ENCODE data around the gene FARS2.

FARS2 gene

DNA sequence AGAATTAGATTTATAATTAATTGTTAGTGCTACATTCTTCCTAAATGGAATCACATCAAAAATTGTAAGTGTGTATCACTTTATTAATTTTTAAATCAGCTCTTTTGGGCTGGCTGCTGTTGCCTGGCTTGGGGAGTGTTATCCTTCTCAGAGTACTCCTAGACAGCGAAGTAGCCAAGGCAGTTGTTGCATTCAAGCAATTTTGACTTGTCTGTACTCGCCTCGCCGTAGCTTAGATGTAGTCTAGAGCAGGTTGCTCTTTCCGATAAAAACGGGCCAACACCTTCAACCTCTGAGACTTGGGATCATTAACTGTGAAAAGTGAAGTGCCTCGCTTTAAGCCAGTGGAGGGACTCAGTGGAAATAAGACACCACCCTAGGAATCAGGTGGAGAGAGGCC, 151.3 kb downstream of the FARS2 start:
- DNase-seq (ENCODE audit: low read depth, low spot score), result no peak
- in situ Hi-C loops (cut with HindIII; ENCODE audit: low sequenced_read_pairs), result no loop called here
- no peak overlapping the region for H3K4me3 ChIP-seq (ENCODE audit: low read depth, low read length)
- TF ChIP-seq, protein P1, sequence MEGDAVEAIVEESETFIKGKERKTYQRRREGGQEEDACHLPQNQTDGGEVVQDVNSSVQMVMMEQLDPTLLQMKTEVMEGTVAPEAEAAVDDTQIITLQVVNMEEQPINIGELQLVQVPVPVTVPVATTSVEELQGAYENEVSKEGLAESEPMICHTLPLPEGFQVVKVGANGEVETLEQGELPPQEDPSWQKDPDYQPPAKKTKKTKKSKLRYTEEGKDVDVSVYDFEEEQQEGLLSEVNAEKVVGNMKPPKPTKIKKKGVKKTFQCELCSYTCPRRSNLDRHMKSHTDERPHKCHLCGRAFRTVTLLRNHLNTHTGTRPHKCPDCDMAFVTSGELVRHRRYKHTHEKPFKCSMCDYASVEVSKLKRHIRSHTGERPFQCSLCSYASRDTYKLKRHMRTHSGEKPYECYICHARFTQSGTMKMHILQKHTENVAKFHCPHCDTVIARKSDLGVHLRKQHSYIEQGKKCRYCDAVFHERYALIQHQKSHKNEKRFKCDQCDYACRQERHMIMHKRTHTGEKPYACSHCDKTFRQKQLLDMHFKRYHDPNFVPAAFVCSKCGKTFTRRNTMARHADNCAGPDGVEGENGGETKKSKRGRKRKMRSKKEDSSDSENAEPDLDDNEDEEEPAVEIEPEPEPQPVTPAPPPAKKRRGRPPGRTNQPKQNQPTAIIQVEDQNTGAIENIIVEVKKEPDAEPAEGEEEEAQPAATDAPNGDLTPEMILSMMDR (IDR thresholded peaks at IDR 0.05; ENCODE audit: low read depth, low read length), result no peak

DNA sequence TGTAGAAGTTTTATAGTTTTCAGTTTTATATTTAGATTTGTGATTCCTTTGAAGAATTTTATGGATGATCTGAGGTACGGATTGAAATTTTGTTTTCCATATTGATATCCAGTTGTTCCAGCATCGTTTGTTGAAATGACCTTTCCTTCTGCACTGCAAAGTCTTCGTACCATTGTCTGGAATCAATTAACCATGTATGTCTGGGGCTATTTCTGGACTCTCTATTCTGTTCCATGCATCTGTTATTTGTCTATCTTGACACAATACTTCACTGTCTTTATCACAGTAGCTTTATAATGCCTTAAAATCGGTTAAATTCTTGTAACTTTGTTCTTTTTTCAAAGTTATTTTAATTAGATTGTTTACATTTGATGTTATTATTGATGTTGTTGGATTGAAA, 154.9 kb downstream of the FARS2 start:
- in situ Hi-C loops (cut with HindIII; ENCODE audit: low sequenced_read_pairs), result no loop called here
- no peak overlapping the region for H3K4me3 ChIP-seq (ENCODE audit: low read depth, low read length)
- TF ChIP-seq, protein P1 (IDR thresholded peaks at IDR 0.05; ENCODE audit: low read depth, low read length), result no peak
- DNase-seq (ENCODE audit: low read depth, low spot score), result no peak

DNA sequence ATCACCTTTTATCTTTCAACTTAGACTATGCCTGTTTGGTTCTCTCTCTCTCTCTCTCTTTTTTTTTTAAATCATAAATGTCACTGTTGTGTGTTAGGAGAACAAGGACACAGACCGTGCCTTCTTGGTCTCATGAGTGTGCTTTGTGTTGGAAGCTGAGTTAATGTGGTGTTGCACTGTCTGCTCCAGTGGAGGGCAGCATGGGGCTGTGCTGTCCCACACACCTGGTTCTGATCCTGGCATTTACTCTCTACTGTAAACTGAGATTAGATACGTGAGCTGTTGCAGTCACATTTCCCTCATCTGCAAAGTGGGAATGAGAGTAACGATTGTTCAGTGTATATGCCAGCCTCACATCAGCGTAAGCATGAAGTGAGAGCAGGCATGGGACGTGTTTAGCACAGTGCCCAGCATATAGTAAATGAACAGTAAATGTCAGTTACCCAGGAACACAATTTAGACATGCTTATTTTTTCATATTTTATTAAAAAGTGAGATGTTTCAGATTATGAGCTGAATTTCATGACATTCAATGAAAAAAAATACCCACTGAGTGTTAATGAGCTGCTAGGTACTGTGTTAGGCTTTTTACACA, 161.1 kb downstream of the FARS2 start:
- TF ChIP-seq, protein P1 (IDR thresholded peaks at IDR 0.05; ENCODE audit: low read depth, low read length), result peak; percentile 78
- H3K4me3 ChIP-seq (ENCODE audit: low read depth, low read length), result no peak overlapping the region
- DNase-seq (ENCODE audit: low read depth, low spot score), result peak; percentile 59
- in situ Hi-C loops (cut with HindIII; ENCODE audit: low sequenced_read_pairs), result no loop called here

DNA sequence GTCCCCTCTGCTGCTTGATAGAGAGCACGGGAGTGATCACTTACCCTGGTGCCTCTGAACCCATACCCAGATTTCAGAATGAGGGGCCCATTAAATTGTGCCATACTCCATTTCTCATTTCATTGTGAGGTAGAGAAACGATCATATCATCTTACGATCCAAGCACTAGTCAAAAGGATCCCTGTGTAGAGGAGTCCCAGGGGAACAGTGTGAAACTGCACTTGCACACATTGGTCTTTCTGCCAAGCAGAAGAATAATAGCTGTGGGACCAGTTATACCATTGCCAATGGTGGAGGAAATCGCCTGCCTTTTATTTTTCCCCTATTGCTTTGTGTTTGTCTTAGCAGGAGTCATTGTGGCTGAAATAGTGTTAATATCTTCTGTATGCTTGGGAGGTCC, 161.9 kb downstream of the FARS2 start:
- in situ Hi-C loops (cut with HindIII; ENCODE audit: low sequenced_read_pairs), result no loop called here
- no peak overlapping the region for H3K4me3 ChIP-seq (ENCODE audit: low read depth, low read length)
- TF ChIP-seq, protein P1 (IDR thresholded peaks at IDR 0.05; ENCODE audit: low read depth, low read length), result no peak
- DNase-seq (ENCODE audit: low read depth, low spot score), result no peak

DNA sequence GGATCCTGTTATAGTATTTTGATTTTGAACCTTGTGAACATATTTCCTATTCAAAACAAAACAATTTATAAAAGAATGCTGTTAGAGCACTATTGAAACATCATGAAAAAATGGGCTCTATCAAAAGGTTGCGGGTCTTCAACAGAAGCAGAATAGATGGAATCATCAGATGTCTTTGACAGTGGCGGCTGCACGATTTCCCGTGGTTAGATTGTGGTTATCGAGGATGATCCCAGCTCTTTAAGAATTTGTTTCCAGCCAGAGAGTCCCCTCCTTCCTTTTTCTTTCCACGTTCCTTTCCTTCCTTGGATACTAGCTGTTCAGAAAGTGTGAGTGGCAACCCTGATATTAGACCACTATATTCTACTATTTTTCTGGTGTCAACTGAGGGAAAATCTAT, 163.4 kb downstream of the FARS2 start:
- H3K4me3 ChIP-seq (ENCODE audit: low read depth, low read length), result no peak overlapping the region
- DNase-seq (ENCODE audit: low read depth, low spot score), result no peak
- TF ChIP-seq, protein P1 (IDR thresholded peaks at IDR 0.05; ENCODE audit: low read depth, low read length), result no peak
- in situ Hi-C loops (cut with HindIII; ENCODE audit: low sequenced_read_pairs), result no loop called here

DNA sequence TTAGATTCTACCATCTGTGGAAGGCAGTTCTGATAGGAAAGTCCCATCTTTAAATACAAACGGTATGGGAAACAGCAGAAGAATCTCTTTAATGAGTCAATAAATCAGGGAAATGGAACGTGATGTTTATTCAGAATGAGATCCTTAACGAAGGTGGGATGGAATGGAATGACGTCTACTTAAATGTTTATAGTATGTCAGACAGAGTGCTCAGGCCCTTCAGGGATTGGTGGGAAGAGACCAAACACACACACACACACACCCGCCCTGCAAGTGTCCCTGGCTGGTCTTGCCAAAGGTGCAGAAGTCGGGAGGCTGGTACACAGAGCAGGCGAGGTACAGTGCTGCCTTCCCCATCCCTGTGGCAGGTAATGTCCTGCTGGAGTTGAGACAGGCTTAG, 164.0 kb downstream of the FARS2 start:
- no peak for DNase-seq (ENCODE audit: low read depth, low spot score)
- TF ChIP-seq, protein P1 (IDR thresholded peaks at IDR 0.05; ENCODE audit: low read depth, low read length), result no peak
- in situ Hi-C loops (cut with HindIII; ENCODE audit: low sequenced_read_pairs), result no loop called here
- no peak overlapping the region for H3K4me3 ChIP-seq (ENCODE audit: low read depth, low read length)

DNA sequence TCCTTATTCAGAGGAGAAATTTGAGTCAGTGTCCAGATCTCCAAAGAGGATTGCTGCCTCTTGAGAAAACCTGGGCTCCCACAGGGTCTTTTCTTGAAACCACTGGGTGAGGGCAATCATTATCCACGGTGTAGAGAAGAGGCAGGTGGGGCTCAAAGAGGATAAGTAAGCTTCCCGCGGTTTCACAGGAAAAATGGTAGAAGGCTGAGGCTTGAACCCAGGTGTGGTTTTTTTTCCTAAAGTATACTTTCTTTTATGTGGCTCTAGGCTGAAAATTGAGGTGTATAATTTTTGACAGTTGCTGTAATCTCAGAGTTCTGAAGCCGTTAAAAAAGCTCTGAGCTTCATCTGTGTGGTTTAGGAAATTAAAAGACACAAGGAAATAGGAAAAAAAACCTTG, 164.5 kb downstream of the FARS2 start:
- in situ Hi-C loops (cut with HindIII; ENCODE audit: low sequenced_read_pairs), result no loop called here
- no peak overlapping the region for H3K4me3 ChIP-seq (ENCODE audit: low read depth, low read length)
- TF ChIP-seq, protein P1 (IDR thresholded peaks at IDR 0.05; ENCODE audit: low read depth, low read length), result no peak
- no peak for DNase-seq (ENCODE audit: low read depth, low spot score)

Measured in astrocyte of the spinal cord (primary cell).